ENCODE measurements around the gene TPPP2.

DNA sequence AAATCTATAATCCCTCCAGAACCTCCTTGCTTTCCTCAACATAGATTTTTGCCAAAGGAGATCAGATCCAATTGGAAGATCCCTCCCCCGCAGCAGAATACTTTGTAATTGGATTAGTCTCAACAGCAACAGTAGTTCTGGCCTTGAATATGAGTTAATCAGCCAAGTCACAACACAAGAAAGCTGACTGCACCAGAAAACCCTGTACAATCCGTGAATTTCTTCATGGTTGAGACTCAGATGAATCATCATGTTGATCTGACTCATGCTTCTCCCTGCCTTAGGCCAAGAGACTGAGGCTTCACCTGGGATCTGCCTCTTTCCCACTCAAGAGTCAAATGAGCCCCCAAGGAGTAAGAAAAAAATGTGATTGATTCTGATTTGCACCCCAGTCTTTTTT lies 43.2 kb upstream of the TPPP2 start:
- TF ChIP-seq, protein P1, sequence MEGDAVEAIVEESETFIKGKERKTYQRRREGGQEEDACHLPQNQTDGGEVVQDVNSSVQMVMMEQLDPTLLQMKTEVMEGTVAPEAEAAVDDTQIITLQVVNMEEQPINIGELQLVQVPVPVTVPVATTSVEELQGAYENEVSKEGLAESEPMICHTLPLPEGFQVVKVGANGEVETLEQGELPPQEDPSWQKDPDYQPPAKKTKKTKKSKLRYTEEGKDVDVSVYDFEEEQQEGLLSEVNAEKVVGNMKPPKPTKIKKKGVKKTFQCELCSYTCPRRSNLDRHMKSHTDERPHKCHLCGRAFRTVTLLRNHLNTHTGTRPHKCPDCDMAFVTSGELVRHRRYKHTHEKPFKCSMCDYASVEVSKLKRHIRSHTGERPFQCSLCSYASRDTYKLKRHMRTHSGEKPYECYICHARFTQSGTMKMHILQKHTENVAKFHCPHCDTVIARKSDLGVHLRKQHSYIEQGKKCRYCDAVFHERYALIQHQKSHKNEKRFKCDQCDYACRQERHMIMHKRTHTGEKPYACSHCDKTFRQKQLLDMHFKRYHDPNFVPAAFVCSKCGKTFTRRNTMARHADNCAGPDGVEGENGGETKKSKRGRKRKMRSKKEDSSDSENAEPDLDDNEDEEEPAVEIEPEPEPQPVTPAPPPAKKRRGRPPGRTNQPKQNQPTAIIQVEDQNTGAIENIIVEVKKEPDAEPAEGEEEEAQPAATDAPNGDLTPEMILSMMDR (IDR thresholded peaks at IDR 0.05), result no peak
- no peak for TF ChIP-seq POLR2A (IDR thresholded peaks at IDR 0.05)
